TTC549 (cell line): ENCODE measurements around the gene GAS7.

Experiments used
- FAIRE-seq: peaks from 2 replicates; lab custom pipeline; 2012; peaks lifted over from hg19 to GRCh38; lab: Jason Lieb, UNC

GAS7 gene

DNA sequence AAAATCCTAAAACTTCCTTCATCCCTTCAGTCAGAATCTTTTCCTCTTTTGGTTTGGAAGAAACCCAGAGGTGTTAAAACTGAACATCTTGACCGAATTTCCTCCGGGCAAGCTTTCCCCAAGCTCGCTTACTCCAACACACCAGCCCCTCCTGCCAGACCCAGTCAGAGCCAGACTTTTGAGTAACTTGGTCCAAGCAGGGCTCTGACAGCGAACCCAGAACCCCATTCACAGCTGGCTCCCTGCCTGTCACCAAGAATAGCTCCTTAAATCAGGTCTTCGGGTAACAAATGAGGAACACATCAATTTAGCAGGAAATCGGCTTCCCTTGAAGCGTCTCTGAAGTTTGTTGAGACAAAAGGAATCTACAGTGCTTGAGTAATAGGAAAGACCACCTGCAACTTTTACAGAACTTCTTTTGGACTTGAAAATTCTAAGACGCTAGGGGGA lies 27.3 kb downstream of the GAS7 start:
- FAIRE-seq: no peak

GRCh38 chr17:10170233-10170632 lies 28.2 kb downstream of the GAS7 start:
- FAIRE-seq: no peak

DNA sequence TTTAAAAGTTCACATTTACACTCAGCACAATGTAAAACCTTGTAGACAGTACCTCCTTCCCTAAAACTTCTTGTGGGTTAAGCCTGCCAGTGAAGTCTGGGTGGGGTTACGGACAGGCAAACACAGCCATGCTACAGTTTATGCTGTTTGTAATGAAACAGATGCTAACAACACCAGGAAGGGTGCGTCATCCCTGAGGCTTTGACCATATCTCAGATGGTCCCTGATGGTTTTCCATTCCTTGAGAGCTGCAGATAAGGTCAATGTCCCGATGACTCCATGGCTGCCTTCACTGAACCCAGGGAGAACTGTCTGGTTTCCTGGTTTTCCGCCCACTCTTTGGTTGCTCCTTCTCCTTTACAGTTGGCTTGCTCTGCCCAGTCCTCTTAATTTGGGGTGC lies 29.1 kb downstream of the GAS7 start:
- no peak for FAIRE-seq

GRCh38 chr17:10166176-10166935 lies 32.0 kb downstream of the GAS7 start:
- FAIRE-seq: no peak

- FAIRE-seq: no peak
Observed at GRCh38 chr17:10162096-10162495, 36.3 kb downstream of the GAS7 start.

DNA sequence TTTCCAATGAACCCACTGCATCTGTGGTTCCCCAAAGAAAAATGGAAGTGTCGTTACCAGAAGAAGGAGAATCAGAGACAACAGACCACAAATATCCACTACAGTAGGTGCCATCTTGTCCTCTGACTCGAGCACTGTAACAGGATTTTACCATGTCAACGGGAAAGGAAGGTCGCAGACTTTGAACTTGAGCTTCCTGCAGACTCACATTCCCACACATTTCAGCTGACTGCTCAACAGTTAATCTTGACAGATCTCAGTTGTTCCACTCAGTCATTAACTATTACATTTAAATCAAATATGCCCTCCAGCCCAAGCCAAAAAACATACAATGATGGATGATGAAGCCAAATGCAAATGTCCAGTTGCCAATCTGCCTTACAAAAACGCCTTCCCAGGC lies 37.0 kb downstream of the GAS7 start:
- FAIRE-seq: no peak

GRCh38 chr17:10156948-10157607 lies 41.3 kb downstream of the GAS7 start:
- FAIRE-seq: no peak

- no peak for FAIRE-seq
Observed at GRCh38 chr17:10156599-10156947, 41.8 kb downstream of the GAS7 start.

DNA sequence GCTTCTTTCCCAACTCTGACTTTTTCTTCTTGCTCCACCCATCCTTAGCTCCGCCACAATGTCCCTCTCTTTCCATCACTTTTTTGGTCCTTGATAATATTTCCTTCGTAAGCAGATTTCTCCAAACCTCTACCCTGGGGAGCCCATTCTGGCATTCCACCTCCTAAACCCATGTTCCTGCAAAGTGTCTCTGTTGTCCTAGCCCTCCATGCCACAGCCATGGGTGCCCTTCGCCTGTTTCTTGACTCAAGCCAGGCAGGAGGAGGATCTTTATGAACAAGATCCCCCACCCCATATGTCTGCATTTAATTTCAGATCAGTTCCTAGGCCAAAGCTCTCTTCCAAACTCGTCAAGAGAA lies 42.4 kb downstream of the GAS7 start:
- no peak for FAIRE-seq

DNA sequence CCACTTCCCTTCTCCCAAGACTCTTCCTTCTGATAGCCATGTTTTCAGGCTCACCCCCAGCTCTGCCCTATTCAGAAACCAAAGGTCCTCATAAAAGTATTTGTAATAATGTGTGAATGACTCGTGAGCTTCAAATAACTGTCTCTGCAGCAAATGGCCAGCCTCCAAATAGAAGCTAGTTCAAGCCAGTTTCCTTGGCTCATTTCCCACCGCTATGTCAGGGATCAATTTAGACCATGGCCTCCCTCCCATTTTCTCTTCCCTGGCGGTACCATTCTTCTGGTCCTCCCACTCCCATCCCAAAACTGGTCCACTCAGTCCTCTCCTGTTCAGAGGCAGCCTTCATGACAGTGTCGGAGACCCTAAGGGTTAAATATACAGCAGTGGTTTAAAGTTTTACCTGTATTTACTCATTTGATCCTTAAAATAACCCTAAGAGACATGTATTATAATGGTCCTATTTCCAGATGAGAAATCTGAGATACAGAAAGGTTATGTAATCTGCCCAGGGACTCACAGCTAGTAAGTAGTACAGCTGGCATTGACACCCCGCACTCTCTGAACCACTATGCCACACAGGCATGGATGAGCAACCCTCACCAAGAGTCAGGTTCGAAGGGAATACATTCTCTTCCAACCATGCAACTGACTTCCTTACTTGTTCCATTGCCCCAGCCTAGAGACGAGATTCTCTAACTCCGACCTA lies 42.9 kb downstream of the GAS7 start:
- no peak for FAIRE-seq

DNA sequence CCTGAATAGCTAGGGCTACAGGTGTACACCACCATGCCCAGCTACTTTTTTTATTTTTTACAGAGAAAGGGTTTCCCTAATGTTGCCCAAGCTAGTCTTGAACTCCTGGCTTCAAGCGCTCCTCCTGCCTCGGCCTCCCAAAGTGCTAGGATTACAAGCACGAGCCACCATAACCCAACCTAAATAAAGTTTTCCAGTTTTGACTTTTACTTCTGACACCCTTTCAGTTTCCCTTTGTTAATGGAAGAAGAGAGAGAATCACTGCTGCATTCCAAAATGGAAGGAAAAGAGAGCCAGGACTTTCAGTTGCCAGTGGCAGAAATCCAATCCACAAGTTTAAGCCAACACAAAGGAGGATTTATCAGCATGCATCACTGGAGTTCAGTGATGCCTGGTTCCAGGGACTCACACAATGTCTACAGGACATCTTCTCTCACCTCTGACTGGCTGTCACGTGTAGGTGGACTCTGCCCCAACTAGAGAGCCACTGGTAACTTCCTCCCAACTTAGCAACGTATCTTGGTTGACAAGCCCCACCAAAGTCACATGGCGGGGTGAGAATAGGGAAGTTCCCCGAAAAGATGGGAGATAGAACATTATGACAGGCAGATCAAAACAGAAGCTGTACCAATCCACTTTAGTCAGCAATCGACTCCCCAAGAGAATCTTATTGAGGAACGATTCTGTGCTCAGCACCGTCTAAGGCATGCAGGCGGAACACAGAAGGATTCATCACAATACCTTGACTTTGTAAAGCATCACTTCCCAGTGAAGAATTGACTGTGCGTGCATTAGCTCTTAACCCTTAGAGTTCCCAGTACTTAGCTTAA lies 46.5 kb downstream of the GAS7 start:
- no peak for FAIRE-seq

- no peak for FAIRE-seq
Observed at GRCh38 chr17:10149573-10150399, 48.6 kb downstream of the GAS7 start.

DNA sequence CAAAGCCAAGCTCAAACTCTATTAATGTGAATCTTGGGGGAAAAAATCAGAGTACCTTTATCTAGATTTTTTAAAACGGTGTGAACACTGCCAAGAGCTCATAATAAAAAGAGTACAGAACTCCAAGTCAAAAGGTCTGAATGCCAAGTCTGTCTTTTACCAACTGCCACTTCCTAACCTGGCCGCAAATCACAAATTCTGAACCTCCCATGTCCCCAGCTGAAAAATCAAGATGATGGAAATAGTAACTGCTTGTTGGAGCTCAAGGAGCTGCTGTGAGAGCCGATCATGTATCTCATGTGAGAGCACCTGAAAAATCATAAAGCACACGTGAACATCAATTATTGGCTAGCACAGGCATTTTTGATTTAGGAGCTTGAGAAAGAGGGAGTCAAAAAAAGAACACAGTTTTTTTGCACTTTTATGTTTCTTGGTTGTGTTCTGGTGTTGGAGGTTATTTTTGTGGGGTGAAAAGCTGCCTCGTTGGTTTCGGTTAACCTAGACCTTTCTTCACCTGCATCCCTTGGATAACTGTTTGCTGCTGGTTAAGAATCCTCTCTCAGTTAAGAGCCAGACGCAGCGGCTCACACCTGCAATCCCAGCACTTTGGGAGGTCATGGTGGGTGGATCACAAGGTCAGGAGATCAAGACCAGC lies 50.5 kb downstream of the GAS7 start:
- FAIRE-seq: no peak

GRCh38 chr17:10147040-10147439 lies 51.4 kb downstream of the GAS7 start:
- FAIRE-seq: no peak

- no peak for FAIRE-seq
Observed at GRCh38 chr17:10144982-10145381, 53.4 kb downstream of the GAS7 start.

DNA sequence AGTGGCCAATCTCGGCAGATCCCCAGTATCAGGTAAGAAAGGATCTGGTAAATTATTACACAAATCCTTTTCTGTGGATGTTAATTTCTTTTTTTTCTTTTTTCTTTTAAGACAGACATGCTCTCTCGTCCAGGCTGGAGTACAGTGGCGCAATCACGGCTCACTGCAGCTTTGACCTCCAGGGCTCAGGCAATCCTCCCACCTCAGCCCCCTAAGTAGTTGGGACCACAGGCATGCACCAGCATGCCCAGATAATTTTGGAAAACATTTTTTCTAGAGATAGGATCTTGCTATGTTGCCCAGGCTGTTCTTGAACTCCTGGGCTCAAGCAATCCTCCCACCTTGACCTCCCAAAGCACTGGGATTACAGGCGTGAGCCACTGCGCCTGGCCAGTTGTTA lies 54.0 kb downstream of the GAS7 start:
- FAIRE-seq: no peak

GRCh38 chr17:10141436-10141835 lies 57.0 kb downstream of the GAS7 start:
- no peak for FAIRE-seq

GRCh38 chr17:10139577-10139976 lies 58.8 kb downstream of the GAS7 start:
- no peak for FAIRE-seq

GRCh38 chr17:10136258-10136981 lies 62.0 kb downstream of the GAS7 start:
- no peak for FAIRE-seq

- no peak for FAIRE-seq
Observed at GRCh38 chr17:10135539-10136257, 62.7 kb downstream of the GAS7 start.
